ENCODE data around the gene MOSPD3.

MOSPD3 gene

GRCh38 chr7:100576384-100576993, 35.9 kb upstream of the MOSPD3 start:
- no peak overlapping the region for H3K4me3 ChIP-seq (replicated peaks in 1 of 2; ENCODE audit: low read depth in 2 of 2, low read length in 2 of 2)
- no peak for TF ChIP-seq CTCF (IDR thresholded peaks at IDR 0.05; ENCODE audit: low read depth, low read length)
- no peak for DNase-seq (ENCODE audit: low read depth in 2 of 2)

- no peak for TF ChIP-seq CTCF (IDR thresholded peaks at IDR 0.05; ENCODE audit: low read depth, low read length)
- no peak for DNase-seq (ENCODE audit: low read depth in 2 of 2)
- no peak overlapping the region for H3K4me3 ChIP-seq (replicated peaks in 1 of 2; ENCODE audit: low read depth in 2 of 2, low read length in 2 of 2)
Measured at GRCh38 chr7:100577103-100577502, 35.2 kb upstream of the MOSPD3 start.

- no peak for DNase-seq (ENCODE audit: low read depth in 2 of 2)
- no peak overlapping the region for H3K4me3 ChIP-seq (replicated peaks in 1 of 2; ENCODE audit: low read depth in 2 of 2, low read length in 2 of 2)
- TF ChIP-seq CTCF (IDR thresholded peaks at IDR 0.05; ENCODE audit: low read depth, low read length), result no peak
Measured at GRCh38 chr7:100577507-100577906, 34.8 kb upstream of the MOSPD3 start.

- DNase-seq (ENCODE audit: low read depth in 2 of 2), result no peak
- no peak for TF ChIP-seq CTCF (IDR thresholded peaks at IDR 0.05; ENCODE audit: low read depth, low read length)
- no peak overlapping the region for H3K4me3 ChIP-seq (replicated peaks in 1 of 2; ENCODE audit: low read depth in 2 of 2, low read length in 2 of 2)
Measured at GRCh38 chr7:100578246-100579183, 33.8 kb upstream of the MOSPD3 start.

- DNase-seq (ENCODE audit: low read depth in 2 of 2), result no peak
- no peak for TF ChIP-seq CTCF (IDR thresholded peaks at IDR 0.05; ENCODE audit: low read depth, low read length)
Measured at GRCh38 chr7:100580466-100581283, 31.7 kb upstream of the MOSPD3 start.

GRCh38 chr7:100582041-100582579, 30.2 kb upstream of the MOSPD3 start:
- H3K4me3 ChIP-seq (replicated peaks in 1 of 2; ENCODE audit: low read depth in 2 of 2, low read length in 2 of 2), result no peak overlapping the region
- no peak for TF ChIP-seq CTCF (IDR thresholded peaks at IDR 0.05; ENCODE audit: low read depth, low read length)
- DNase-seq (ENCODE audit: low read depth in 2 of 2), result no peak

More at GRCh38 chr7:100580466-100581283, 31.7 kb upstream of the MOSPD3 start:
- no peak overlapping the region for H3K4me3 ChIP-seq (replicated peaks in 1 of 2; ENCODE audit: low read depth in 2 of 2, low read length in 2 of 2)

Data from cardiac fibroblast (primary cell).